ENCODE results near the gene NEURL3. TPM values are rescaled to one million over a fixed set of nuclear protein-coding genes. Genes with fewer than 3 reads are reported as not detected.

The NEURL3 gene
- total and polyA plus RNA-seq, 12 donors, result 0.03 to 0.41 (median 0.18) TPM; not detected in 8

DNA sequence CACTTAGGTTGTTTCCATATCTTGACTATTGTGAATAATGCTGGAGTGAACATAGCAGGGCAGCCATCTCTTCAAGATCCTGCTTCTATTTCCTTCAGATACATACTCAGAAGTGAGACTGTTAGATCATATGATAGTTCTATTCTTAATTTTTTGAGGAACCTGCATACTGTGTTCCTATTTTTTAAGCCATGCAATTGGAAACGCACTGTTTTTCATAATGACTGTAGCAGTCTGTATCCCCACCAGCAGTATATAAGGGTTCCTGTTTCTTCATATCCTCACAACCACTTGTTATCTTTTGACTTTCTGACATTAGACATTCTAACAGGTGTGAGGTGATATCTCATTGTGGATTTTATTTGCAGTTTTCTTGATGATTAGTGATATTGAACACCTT is 15.5 kb downstream of the NEURL3 start:
- H3K27me3 ChIP-seq, result no peaks in the 10 kb centered on the region
- no peaks in the 10 kb centered on the region for H3K36me3 ChIP-seq (replicated peaks in 1 of 2)
- TF ChIP-seq, protein P1, sequence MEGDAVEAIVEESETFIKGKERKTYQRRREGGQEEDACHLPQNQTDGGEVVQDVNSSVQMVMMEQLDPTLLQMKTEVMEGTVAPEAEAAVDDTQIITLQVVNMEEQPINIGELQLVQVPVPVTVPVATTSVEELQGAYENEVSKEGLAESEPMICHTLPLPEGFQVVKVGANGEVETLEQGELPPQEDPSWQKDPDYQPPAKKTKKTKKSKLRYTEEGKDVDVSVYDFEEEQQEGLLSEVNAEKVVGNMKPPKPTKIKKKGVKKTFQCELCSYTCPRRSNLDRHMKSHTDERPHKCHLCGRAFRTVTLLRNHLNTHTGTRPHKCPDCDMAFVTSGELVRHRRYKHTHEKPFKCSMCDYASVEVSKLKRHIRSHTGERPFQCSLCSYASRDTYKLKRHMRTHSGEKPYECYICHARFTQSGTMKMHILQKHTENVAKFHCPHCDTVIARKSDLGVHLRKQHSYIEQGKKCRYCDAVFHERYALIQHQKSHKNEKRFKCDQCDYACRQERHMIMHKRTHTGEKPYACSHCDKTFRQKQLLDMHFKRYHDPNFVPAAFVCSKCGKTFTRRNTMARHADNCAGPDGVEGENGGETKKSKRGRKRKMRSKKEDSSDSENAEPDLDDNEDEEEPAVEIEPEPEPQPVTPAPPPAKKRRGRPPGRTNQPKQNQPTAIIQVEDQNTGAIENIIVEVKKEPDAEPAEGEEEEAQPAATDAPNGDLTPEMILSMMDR (IDR thresholded peaks at IDR 0.05), result no peak
- no peak for TF ChIP-seq POLR2A (IDR thresholded peaks at IDR 0.05)
- WGBS, 4 donors, result 60 to 73% (median 70%) methylated on average over 1 of the region's 1 CpG
- DNase-seq, result no peak
- intact Hi-C loops (cut with DNase I), result no loop called here
- H3K9me3 ChIP-seq (replicated peaks in 1 of 3), result peaks cover 0 to 8% (median 0%) of the 10 kb centered on the region in 3 donors
- peaks cover 5 to 6% of the 10 kb centered on the region in 2 donors for H3K4me1 ChIP-seq (replicated peaks in 1 of 2)
- H3K27ac ChIP-seq, result no peak overlapping the region
- no peak overlapping the region for H3K4me3 ChIP-seq

DNA sequence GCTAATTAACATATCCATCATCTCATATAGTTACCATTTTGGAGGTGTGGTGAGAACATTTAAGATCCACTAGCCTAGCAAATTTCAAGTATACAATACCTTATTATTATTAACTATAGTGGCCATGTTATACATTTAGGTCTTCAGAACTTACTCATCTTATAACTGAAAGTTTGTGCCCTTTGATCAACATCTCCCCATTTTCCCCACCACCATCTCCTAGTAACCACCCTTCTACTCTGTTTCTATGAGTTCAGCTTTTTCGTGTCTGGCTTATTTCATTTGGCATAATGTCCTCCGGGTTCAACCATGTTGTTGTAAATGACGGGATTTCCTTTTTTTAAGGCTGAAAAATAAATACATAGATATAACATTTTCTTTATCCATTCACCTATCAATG is 15.9 kb downstream of the NEURL3 start:
- Histone ChIP-seq H3K27me3 (no peaks in the 10 kb centered on the region), H3K4me3 (no peak overlapping the region), H3K27ac (no peak overlapping the region), H3K9me3 (replicated peaks in 1 of 3) (peaks cover 0 to 6% (median 0%) of the 10 kb centered on the region in 3 donors), H3K4me1 (replicated peaks in 1 of 2) (peaks cover 5 to 6% of the 10 kb centered on the region in 2 donors), H3K36me3 (replicated peaks in 1 of 2) (no peaks in the 10 kb centered on the region)
- TF ChIP-seq, protein P1 (IDR thresholded peaks at IDR 0.05), result no peak
- no peak for TF ChIP-seq POLR2A (IDR thresholded peaks at IDR 0.05)
- no peak for DNase-seq
- intact Hi-C loops (cut with DNase I), result no loop called here
- 82 to 87% (median 84%) methylated on average over 3 of the region's 3 CpGs for WGBS, 4 donors

DNA sequence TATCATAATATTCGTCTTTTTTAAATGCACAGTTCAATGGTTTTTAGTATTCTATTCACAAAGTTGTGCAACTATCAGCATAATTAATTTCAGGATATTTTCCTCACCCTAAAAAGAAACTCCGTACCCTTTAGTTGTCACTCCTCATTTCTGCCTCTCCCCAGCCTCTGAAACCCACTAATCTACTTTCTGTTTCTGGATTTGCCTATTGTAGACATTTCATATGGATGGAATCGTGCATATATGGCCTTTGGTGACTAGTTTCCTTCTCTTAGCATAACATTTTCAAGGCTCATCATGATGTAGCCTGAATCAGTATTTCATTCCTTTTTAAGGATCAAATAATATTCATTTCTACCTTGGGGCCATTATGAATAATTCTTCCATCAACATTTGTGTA is 18.5 kb downstream of the NEURL3 start:
- Histone ChIP-seq H3K27ac (peak overlapping the region; percentile 63 to 92 (median 76)), H3K9me3 (replicated peaks in 1 of 3) (no peaks in the 10 kb centered on the region), H3K4me3 (peak overlapping the region in 1 of 4 donors; percentile 58), H3K4me1 (replicated peaks in 1 of 2) (peaks cover 5 to 6% of the 10 kb centered on the region in 2 donors), H3K36me3 (replicated peaks in 1 of 2) (no peaks in the 10 kb centered on the region), H3K27me3 (no peaks in the 10 kb centered on the region)
- no peak for DNase-seq
- no peak for TF ChIP-seq POLR2A (IDR thresholded peaks at IDR 0.05)
- TF ChIP-seq, protein P1 (IDR thresholded peaks at IDR 0.05), result no peak
- WGBS, 4 donors, result 53 to 61% (median 59%) methylated on average over 3 of the region's 3 CpGs
- intact Hi-C loops (cut with DNase I), result no loop called here

DNA sequence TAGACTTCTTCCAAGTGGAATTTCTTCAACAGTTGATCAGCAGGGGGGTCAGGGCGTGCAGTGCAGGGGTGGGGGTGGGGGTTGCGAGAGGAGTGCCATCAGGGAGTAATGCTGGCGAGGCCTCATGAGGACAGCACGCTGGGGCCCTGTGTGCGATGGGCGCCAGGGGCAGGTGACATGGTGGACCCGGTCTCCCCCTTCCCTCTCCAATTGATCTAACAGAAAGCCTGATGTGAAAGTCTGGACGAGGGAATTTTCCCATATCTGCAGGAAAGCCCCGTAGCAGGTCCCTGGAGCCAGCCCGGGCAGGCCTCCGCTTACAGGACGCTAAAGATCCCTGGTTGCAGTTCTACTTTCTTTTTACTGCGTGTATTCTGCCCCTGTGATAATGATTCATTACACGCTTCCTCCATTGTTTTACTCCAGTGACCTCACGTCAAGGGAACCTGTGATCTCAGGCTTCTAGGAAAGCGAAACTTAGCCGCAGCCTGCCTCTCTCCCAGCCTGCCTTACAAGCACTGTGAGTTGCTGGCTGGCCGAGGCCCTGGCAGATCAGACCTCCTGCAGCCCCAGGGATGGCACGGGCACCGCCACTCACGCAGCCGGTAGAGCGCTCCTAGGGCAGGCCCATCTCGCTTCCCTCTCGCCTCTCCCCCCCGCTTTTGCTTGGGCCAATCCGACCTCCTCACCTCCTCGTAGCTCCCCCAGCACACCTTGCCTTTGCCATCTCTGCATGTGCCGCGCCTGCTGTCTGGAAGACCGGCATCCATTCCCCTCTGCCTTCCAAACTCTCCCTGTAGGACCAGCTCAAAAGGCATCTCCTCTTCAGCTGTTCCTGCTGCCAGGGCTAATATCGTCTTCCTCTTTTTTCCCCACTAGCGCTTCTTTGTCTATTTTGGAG is 19.2 kb downstream of the NEURL3 start:
- 7 to 26% (median 18%) methylated on average over 24 to 33 of the region's 33 CpGs for WGBS, 4 donors

More for the DNA sequence above, 19.2 kb downstream of the NEURL3 start:
- H3K4me3 ChIP-seq, result peak overlapping the region in 3 of 4 donors; percentile 20 to 58 (median 34)
- no peaks in the 10 kb centered on the region for H3K36me3 ChIP-seq (replicated peaks in 1 of 2)
- peaks cover 5 to 6% of the 10 kb centered on the region in 2 donors for H3K4me1 ChIP-seq (replicated peaks in 1 of 2)
- peak; percentile 69 to 93 (median 86) for DNase-seq
- no peaks in the 10 kb centered on the region for H3K9me3 ChIP-seq (replicated peaks in 1 of 3)
- peak overlapping the region; percentile 63 to 92 (median 76) for H3K27ac ChIP-seq
- intact Hi-C loops (cut with DNase I), result no loop called here
- H3K27me3 ChIP-seq, result no peaks in the 10 kb centered on the region
- peak; percentile 10 to 85 for TF ChIP-seq POLR2A (IDR thresholded peaks at IDR 0.05)
- TF ChIP-seq, protein P1 (IDR thresholded peaks at IDR 0.05), result no peak

Data from adrenal gland (tissue), 12 donors.